GM12878 (cell line): ENCODE data around the gene SRRM5. TPM values are rescaled to one million over a fixed set of nuclear protein-coding genes. Genes with fewer than 3 reads are reported as not detected.

Experiments used
- ATAC-seq: fragments of 200-7000 bp; cut with Tn5 transposase; 3 replicates; pipeline ENCODE4 v1.9.1; 2020; ENCODE audit warnings: mild to moderate bottlenecking, moderate library complexity
- BruUV-seq: library from RNA; stranded (reverse); fragments of 400-500 nt; replicated peaks from 2 replicates; lab custom pipeline; 2021; lab: Mats Ljungman, UMichigan
- CTCF ChIA-PET: fragments of 300-600 bp; sonication (Branson Sonifier 250); formaldehyde crosslinking; extraction: SDS; loops from one replicate; lab custom pipeline; 2021; ENCODE audit warnings: inconsistent platforms; lab: Yijun Ruan, JAX
- POLR2A ChIA-PET: fragments of 350-600 bp; formaldehyde crosslinking; extraction: SDS; loops from one replicate; lab custom pipeline; 2021; ENCODE audit warnings: inconsistent platforms; lab: Charles Lee
- RAD21 ChIA-PET: fragments of 300-600 bp; sonication (Branson Sonifier 250); formaldehyde crosslinking; loops from one replicate; lab custom pipeline; 2023; ENCODE audit warnings: antibody characterized with exemption; ENCODE audit not compliant: unreplicated experiment; lab: Charles Lee
- SMC1A ChIA-PET: fragments of 300-600 bp; sonication (Branson Sonifier 250); formaldehyde crosslinking; loops from one replicate; lab custom pipeline; 2023; ENCODE audit not compliant: unreplicated experiment, uncharacterized antibody; lab: Charles Lee
- DNase-seq: peaks from one replicate; pipeline ENCODE4 v3.0.0-alpha.2; 2011; ENCODE audit warnings: low read depth, low spot score
- FAIRE-seq: peaks from 3 replicates; lab custom pipeline; 2011; peaks lifted over from hg19 to GRCh38; lab: Jason Lieb, UNC
- H2AFZ ChIP-seq: 2 replicates; pipeline ENCODE4 v1.6.0; 2011; ENCODE audit warnings: low read depth, low read length, control low read depth; ENCODE audit not compliant: control insufficient read depth
- H3K27ac ChIP-seq: 2 replicates; pipeline ENCODE4 v1.5.1; 2011; ENCODE audit warnings: control low read depth; ENCODE audit not compliant: control insufficient read depth, insufficient read depth
- H3K27me3 ChIP-seq, 2 experiments: replicated peaks in 1 of 2; 2 replicates each; pipeline versions ENCODE4 v1.6.0 to v1.6.1; 2011; ENCODE audit warnings: low read length in 1 of 2; ENCODE audit not compliant: control insufficient read depth in 2 of 2, insufficient read depth in 2 of 2
- H3K36me3 ChIP-seq, 2 experiments: 2 replicates each; pipeline ENCODE4 v1.5.1; 2011; ENCODE audit warnings: low read length in 1 of 2; ENCODE audit not compliant: control insufficient read depth in 2 of 2, insufficient read depth in 2 of 2
- H3K4me1 ChIP-seq: 2 replicates; pipeline ENCODE4 v1.6.1; 2011; ENCODE audit warnings: mild to moderate bottlenecking, low read length, moderate library complexity, mixed read lengths; ENCODE audit not compliant: control insufficient read depth, insufficient read depth
- H3K4me2 ChIP-seq: 2 replicates; pipeline ENCODE4 v1.6.0; 2011; ENCODE audit warnings: control low read depth; ENCODE audit not compliant: control insufficient read depth, insufficient read depth
- H3K4me3 ChIP-seq: fragments of 200-600 bp; sonication (generic); 2 replicates; pipeline ENCODE4 v1.5.1; 2016
- H3K79me2 ChIP-seq: 2 replicates; pipeline ENCODE4 v1.6.0; 2011; ENCODE audit warnings: low read length; ENCODE audit not compliant: control insufficient read depth, insufficient read depth
- H3K9ac ChIP-seq: 2 replicates; pipeline ENCODE4 v1.8.0; 2011; ENCODE audit warnings: low read length, control low read depth, mixed read lengths; ENCODE audit not compliant: control insufficient read depth, insufficient read depth
- H3K9me3 ChIP-seq: replicated peaks from 3 replicates; pipeline ENCODE4 v1.5.1; 2011; ENCODE audit warnings: mild to moderate bottlenecking, low read length; ENCODE audit not compliant: control insufficient read depth, insufficient read depth
- H4K20me1 ChIP-seq: 2 replicates; pipeline ENCODE4 v1.6.0; 2011; ENCODE audit not compliant: control insufficient read depth, insufficient read depth
- EGR1 ChIP-seq, 2 experiments: IDR thresholded peaks; 1 replicate in 1 of 2; 2 replicates in 1 of 2; pipeline ENCODE4 v1.6.1; 2011 to 2012; ENCODE audit warnings: low read depth in 2 of 2, low read length in 2 of 2, borderline replicate concordance in 1 of 2, mild to moderate bottlenecking in 1 of 2, moderate library complexity in 1 of 2
- MAX ChIP-seq: IDR thresholded peaks from 2 replicates; pipeline ENCODE4 v1.6.1; 2012; ENCODE audit warnings: low read depth, low read length, improper control_type of control experiment
- MEF2B ChIP-seq: fragments of 450-650 bp; IDR thresholded peaks from 2 replicates; pipeline ENCODE4 v1.6.1; 2018; ENCODE audit warnings: mild to moderate bottlenecking, moderate library complexity; ENCODE audit not compliant: partially characterized antibody, poor library complexity, severe bottlenecking
- MTA2 ChIP-seq: fragments of 450-650 bp; IDR thresholded peaks from 2 replicates; pipeline ENCODE4 v1.6.1; 2016; ENCODE audit warnings: low read depth, mild to moderate bottlenecking, moderate library complexity
- MXI1 ChIP-seq: fragments of 150-350 bp; IDR thresholded peaks from 2 replicates; pipeline ENCODE4 v1.6.1; 2011; ENCODE audit warnings: low read depth, mild to moderate bottlenecking, inconsistent platforms, low read length, improper control_type of control experiment
- POU2F2 ChIP-seq: IDR thresholded peaks from 3 replicates; pipeline ENCODE4 v1.6.1; 2011; ENCODE audit warnings: low read depth, mild to moderate bottlenecking, low read length, borderline replicate concordance
- ZNF24 ChIP-seq: fragments of 450-650 bp; IDR thresholded peaks from 2 replicates; pipeline ENCODE4 v1.6.1; 2017; ENCODE audit warnings: antibody characterized with exemption, mild to moderate bottlenecking
- WGBS: methylation state at CpG from one replicate; pipeline ENCODE4 v1.1.6; 2016; ENCODE audit warnings: low lambda C conversion rate; ENCODE audit not compliant: insufficient replicate concordance, insufficient coverage; ENCODE audit errors: missing lambda C conversion rate; 5-methylcytosine and 5-hydroxymethylcytosine counted together
- in situ Hi-C: fragments of 300-500 bp; cut with MboI; formaldehyde crosslinking; loops from 9 replicates; pipeline ENCODE4 v1.14.3; 2018; ENCODE audit warnings: mixed read lengths
- intact Hi-C: fragments of 100-400 bp; cut with micrococcal nuclease; formaldehyde crosslinking; loops from one replicate; pipeline ENCODE4 v1.14.2; 2022; ENCODE audit not compliant: unreplicated experiment
- polyA plus RNA-seq, 11 experiments: library from polyadenylated mRNA; depleted of rRNA in 4 of 11; unstranded in 6 of 11; stranded (reverse) in 5 of 11; fragments of >200 nt; fragmentation: Nextera tagmentation in 4 of 11; fragmentation: Illumina TruSeq in 1 of 11; extraction: Ambion mirVana in 4 of 11; extraction: Trizol in 1 of 11; gene quantifications; 1 replicate in 1 of 11; 2 replicates in 10 of 11; pipeline versions ENCODE4 v1.2.1 to v1.2.3, GENCODE V29; 2011 to 2016; ENCODE audit warnings: inconsistent platforms in 2 of 11, missing spikeins in 2 of 11, low read depth in 1 of 11
- total RNA-seq, 4 experiments: library from RNA; depleted of rRNA in 3 of 4; stranded (reverse); fragments of >200 nt in 3 of 4; fragmentation: Illumina TruSeq in 1 of 4; extraction: Trizol in 1 of 4; gene quantifications; 2 replicates each; pipeline versions ENCODE4 v1.2.1 to v1.2.3, GENCODE V29; 2013 to 2021
- TF ChIP-seq, protein P1 (sequence below): IDR thresholded peaks from 2 replicates; pipeline ENCODE4 v1.6.1; 2012; ENCODE audit warnings: improper control_type of control experiment, low read depth, low read length; ENCODE audit not compliant: insufficient replicate concordance

The SRRM5 gene
- total and polyA plus RNA-seq, 10 of the 15 experiments (the other 5 are each of a cell fraction or from before 2014, with no cell fraction given) = 0.06 to 0.38 (median 0.24) TPM; not detected in 2

DNA sequence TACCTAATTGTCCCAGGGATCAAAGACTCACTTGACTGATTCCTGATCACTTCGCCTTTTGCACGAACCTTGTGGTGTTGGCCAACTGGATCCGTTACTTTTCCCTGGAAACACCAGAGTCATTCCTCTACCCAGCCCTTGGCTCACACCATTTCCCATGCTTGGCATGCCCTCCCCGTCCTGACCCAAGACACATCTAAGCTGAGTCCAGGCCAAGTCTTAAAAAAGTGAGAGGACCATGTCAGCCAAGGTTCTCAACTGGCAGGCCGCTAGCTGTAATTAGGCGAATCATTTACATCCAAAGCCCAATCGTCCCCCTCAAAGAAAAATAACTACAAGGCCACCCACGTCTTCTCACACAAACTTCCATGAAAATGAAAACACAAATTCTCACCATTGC, 46.6 kb downstream of the SRRM5 start:
- no peak for FAIRE-seq
- Histone ChIP-seq H3K27me3 (no peaks in the 10 kb centered on the region), H3K27ac (no peak overlapping the region), H3K4me3 (no peak overlapping the region), H3K9me3 (no peaks in the 10 kb centered on the region; the same call in 1 of the 3 replicates), H4K20me1 (no peaks in the 10 kb centered on the region), H3K79me2 (no peaks in the 10 kb centered on the region), H2AFZ (no peak overlapping the region), H3K4me2 (no peak overlapping the region), H3K4me1 (no peaks in the 10 kb centered on the region), H3K36me3 (no peaks in the 10 kb centered on the region), H3K9ac (no peak overlapping the region)
- ATAC-seq = no peak
- WGBS = 56% methylated on average over 8 of the region's 8 CpGs
- TF ChIP-seq MEF2B (no peak), MTA2 (no peak), MXI1 (no peak), ZNF24 (no peak), POU2F2 (no peak)
- no peak for DNase-seq
- RAD21 ChIA-PET = interaction anchor here (0.6 kb wide), 1 partner anchor 213 kb away, joined by 3 read pairs; no protein-coding TSS in a partner anchor
- no TSS peak for BruUV-seq
- intact Hi-C loops = no loop called here
- in situ Hi-C loops = no loop called here
- SMC1A ChIA-PET = interaction anchor here (1.1 to 1.3 kb wide), 2 partner anchors 9 to 10 kb away, joined by 3 to 4 read pairs; no protein-coding TSS in a partner anchor
- POLR2A ChIA-PET = no interaction called here
- CTCF ChIA-PET = interaction anchor here (0.6 to 1.2 kb wide), 4 partner anchors 10 to 213 kb away, joined by 3 to 4 read pairs (median 4); no protein-coding TSS in a partner anchor

GRCh38 chr19:43660301-43660970, 48.5 kb downstream of the SRRM5 start:
- Histone ChIP-seq H3K4me2 (no peak overlapping the region), H3K9ac (no peak overlapping the region), H3K27me3 (no peaks in the 10 kb centered on the region), H3K9me3 (no peaks in the 10 kb centered on the region; the same call in 1 of the 3 replicates), H3K79me2 (no peaks in the 10 kb centered on the region), H3K27ac (no peak overlapping the region), H3K4me3 (no peak overlapping the region), H3K36me3 (no peaks in the 10 kb centered on the region), H4K20me1 (no peaks in the 10 kb centered on the region), H2AFZ (no peak overlapping the region), H3K4me1 (peaks cover 9% of the 10 kb centered on the region)
- intact Hi-C loops = no loop called here
- no TSS peak for BruUV-seq
- WGBS = 51% methylated on average over 7 of the region's 7 CpGs
- RAD21 ChIA-PET = interaction anchor here (1.6 kb wide), 1 partner anchor 8 kb away, joined by 4 read pairs; no protein-coding TSS in a partner anchor
- ATAC-seq (no peak), DNase-seq (no peak), FAIRE-seq (no peak)
- CTCF ChIA-PET = interaction anchor here (1.0 kb wide), 1 partner anchor 105 kb away, joined by 4 read pairs; no protein-coding TSS in a partner anchor
- in situ Hi-C loops = no loop called here
- SMC1A ChIA-PET = no interaction called here
- POLR2A ChIA-PET = interaction anchor here (0.7 kb wide), 1 partner anchor 127 kb away, joined by 3 read pairs; no protein-coding TSS in a partner anchor
- no peak for TF ChIP-seq EGR1 (IDR thresholded peaks at IDR 0.05; ENCODE audit: borderline replicate concordance in 1 of 2, low read depth in 2 of 2, low read length in 2 of 2)
- TF ChIP-seq, protein P1, sequence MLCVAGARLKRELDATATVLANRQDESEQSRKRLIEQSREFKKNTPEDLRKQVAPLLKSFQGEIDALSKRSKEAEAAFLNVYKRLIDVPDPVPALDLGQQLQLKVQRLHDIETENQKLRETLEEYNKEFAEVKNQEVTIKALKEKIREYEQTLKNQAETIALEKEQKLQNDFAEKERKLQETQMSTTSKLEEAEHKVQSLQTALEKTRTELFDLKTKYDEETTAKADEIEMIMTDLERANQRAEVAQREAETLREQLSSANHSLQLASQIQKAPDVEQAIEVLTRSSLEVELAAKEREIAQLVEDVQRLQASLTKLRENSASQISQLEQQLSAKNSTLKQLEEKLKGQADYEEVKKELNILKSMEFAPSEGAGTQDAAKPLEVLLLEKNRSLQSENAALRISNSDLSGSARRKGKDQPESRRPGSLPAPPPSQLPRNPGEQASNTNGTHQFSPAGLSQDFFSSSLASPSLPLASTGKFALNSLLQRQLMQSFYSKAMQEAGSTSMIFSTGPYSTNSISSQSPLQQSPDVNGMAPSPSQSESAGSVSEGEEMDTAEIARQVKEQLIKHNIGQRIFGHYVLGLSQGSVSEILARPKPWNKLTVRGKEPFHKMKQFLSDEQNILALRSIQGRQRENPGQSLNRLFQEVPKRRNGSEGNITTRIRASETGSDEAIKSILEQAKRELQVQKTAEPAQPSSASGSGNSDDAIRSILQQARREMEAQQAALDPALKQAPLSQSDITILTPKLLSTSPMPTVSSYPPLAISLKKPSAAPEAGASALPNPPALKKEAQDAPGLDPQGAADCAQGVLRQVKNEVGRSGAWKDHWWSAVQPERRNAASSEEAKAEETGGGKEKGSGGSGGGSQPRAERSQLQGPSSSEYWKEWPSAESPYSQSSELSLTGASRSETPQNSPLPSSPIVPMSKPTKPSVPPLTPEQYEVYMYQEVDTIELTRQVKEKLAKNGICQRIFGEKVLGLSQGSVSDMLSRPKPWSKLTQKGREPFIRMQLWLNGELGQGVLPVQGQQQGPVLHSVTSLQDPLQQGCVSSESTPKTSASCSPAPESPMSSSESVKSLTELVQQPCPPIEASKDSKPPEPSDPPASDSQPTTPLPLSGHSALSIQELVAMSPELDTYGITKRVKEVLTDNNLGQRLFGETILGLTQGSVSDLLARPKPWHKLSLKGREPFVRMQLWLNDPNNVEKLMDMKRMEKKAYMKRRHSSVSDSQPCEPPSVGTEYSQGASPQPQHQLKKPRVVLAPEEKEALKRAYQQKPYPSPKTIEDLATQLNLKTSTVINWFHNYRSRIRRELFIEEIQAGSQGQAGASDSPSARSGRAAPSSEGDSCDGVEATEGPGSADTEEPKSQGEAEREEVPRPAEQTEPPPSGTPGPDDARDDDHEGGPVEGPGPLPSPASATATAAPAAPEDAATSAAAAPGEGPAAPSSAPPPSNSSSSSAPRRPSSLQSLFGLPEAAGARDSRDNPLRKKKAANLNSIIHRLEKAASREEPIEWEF = no peak
- TF ChIP-seq MAX = no peak
